Liver (tissue), 3 donors: ENCODE data around the gene CYP2U1.

Source experiments
- CTCF ChIP-seq: fragments of 150-350 bp; IDR thresholded peaks from 2 replicates; pipeline ENCODE4 v1.5.1; 2017; ENCODE audit warnings: improper control_type of control experiment, low read depth, low read length; ENCODE audit not compliant: missing input control
- EGR1 ChIP-seq, 2 donors: IDR thresholded peaks; 2 replicates each; pipeline ENCODE4 v1.6.1; 2016 to 2018; ENCODE audit warnings: antibody characterized with exemption in 2 of 2, low read depth in 2 of 2
- FOXA1 ChIP-seq: IDR thresholded peaks from 2 replicates; pipeline ENCODE4 v1.6.1; 2016; ENCODE audit warnings: antibody characterized with exemption
- GABPA ChIP-seq, 2 donors: IDR thresholded peaks in 1 of 2; conservative IDR thresholded peaks in 1 of 2; 2 replicates each; pipeline ENCODE4 v1.6.1; 2016; ENCODE audit warnings: antibody characterized with exemption in 2 of 2, mild to moderate bottlenecking in 1 of 2, moderate library complexity in 1 of 2
- JUND ChIP-seq, 2 donors: IDR thresholded peaks; 2 replicates each; pipeline ENCODE4 v1.6.1; 2016; ENCODE audit warnings: antibody characterized with exemption in 2 of 2
- NR2F2 ChIP-seq: IDR thresholded peaks from 2 replicates; pipeline ENCODE4 v1.6.1; 2016; ENCODE audit warnings: antibody characterized with exemption
- RAD21 ChIP-seq, 2 donors: IDR thresholded peaks; 2 replicates each; pipeline ENCODE4 v1.6.1; 2016; ENCODE audit warnings: antibody characterized with exemption in 2 of 2, mild to moderate bottlenecking in 2 of 2
- REST ChIP-seq: IDR thresholded peaks from 2 replicates; pipeline ENCODE4 v1.6.1; 2016; ENCODE audit warnings: antibody characterized with exemption, mild to moderate bottlenecking
- SP1 ChIP-seq: IDR thresholded peaks from 2 replicates; pipeline ENCODE4 v1.6.1; 2018; ENCODE audit warnings: antibody characterized with exemption, mild to moderate bottlenecking
- TAF1 ChIP-seq: conservative IDR thresholded peaks from 2 replicates; pipeline ENCODE4 v1.6.1; 2016; ENCODE audit warnings: antibody characterized with exemption, mild to moderate bottlenecking
- YY1 ChIP-seq: IDR thresholded peaks from 2 replicates; pipeline ENCODE4 v1.6.1; 2016; ENCODE audit warnings: antibody characterized with exemption, mild to moderate bottlenecking
- ZBTB33 ChIP-seq: IDR thresholded peaks from 2 replicates; pipeline ENCODE4 v1.6.1; 2016; ENCODE audit warnings: antibody characterized with exemption
- TF ChIP-seq, protein P1 (sequence below): IDR thresholded peaks from 2 replicates; pipeline ENCODE4 v1.6.1; 2016; ENCODE audit warnings: antibody characterized with exemption
- TF ChIP-seq, protein P2 (sequence below): IDR thresholded peaks from 2 replicates; pipeline ENCODE4 v1.6.1; 2016; ENCODE audit warnings: antibody characterized with exemption
- donor health status: healthy.
- donor health status: healthy.

GRCh38 chr4:107885865-107886264 lies 45.5 kb upstream of the CYP2U1 start:
- TF ChIP-seq CTCF: no peak
- no peak for TF ChIP-seq SP1
- no peak for TF ChIP-seq REST
- TF ChIP-seq RAD21 (IDR thresholded peaks at IDR 0.05): no peak
- TF ChIP-seq, protein P1, sequence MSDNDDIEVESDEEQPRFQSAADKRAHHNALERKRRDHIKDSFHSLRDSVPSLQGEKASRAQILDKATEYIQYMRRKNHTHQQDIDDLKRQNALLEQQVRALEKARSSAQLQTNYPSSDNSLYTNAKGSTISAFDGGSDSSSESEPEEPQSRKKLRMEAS: no peak
- no peak for TF ChIP-seq NR2F2
- no peak for TF ChIP-seq TAF1
- no peak for TF ChIP-seq JUND (IDR thresholded peaks at IDR 0.05)
- no peak for TF ChIP-seq YY1
- TF ChIP-seq ZBTB33: no peak
- TF ChIP-seq, protein P2, sequence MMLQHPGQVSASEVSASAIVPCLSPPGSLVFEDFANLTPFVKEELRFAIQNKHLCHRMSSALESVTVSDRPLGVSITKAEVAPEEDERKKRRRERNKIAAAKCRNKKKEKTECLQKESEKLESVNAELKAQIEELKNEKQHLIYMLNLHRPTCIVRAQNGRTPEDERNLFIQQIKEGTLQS: no peak
- no peak for TF ChIP-seq FOXA1
- no peak for TF ChIP-seq EGR1 (IDR thresholded peaks at IDR 0.05; ENCODE audit: low read depth in 2 of 2)
- no peak for TF ChIP-seq GABPA (IDR thresholded peaks at IDR 0.05 in 1 of 2, conservative IDR thresholded peaks at IDR 0.05 in 1 of 2)
